Measurements from ENCODE around the gene SMAD6. TPM values are rescaled to one million over a fixed set of nuclear protein-coding genes. Genes with fewer than 3 reads are reported as not detected.

SMAD6 gene
- total and polyA plus RNA-seq, 12 donors: 1.9 to 31.9 (median 7.4) TPM

DNA sequence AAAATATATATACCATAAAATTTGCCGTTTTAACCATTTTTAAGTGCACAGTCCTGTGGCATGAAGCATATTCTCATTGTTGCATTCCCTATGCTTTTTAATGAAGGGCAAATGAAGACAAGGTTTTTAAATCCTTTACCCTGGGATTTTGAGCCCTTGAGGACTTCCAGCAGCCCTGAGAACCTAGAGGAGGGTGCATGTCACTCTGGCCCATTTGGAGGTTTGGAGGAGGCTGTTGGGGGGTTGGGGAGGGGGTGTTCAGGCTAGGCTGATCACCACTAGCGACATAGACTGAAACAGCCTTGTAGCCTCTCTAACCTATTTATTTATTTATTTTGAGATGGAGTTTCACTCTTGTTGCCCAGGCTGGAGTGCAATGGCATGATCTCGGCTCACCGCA is 86.0 kb downstream of the SMAD6 start:
- Histone ChIP-seq H3K4me3 (no peak overlapping the region), H3K27me3 (no peaks in the 10 kb centered on the region), H3K9me3 (replicated peaks in 1 of 3) (no peaks in the 10 kb centered on the region), H3K4me1 (replicated peaks in 1 of 2) (no peaks in the 10 kb centered on the region), H3K27ac (no peak overlapping the region), H3K36me3 (replicated peaks in 1 of 2) (no peaks in the 10 kb centered on the region)
- intact Hi-C loops (cut with DNase I): loop anchor here in 1 of 2 donors (5.0 kb wide), 1 partner anchor 59 kb away; no protein-coding TSS in a partner anchor
- TF ChIP-seq POLR2A (IDR thresholded peaks at IDR 0.05) (no peak), CTCF (IDR thresholded peaks at IDR 0.05) (no peak)
- WGBS, 4 donors: 89 to 97% (median 94%) methylated on average over 3 to 4 of the region's 4 CpGs
- no peak for DNase-seq

- Histone ChIP-seq H3K4me1 (replicated peaks in 1 of 2) (no peaks in the 10 kb centered on the region), H3K27me3 (no peaks in the 10 kb centered on the region), H3K4me3 (no peak overlapping the region), H3K36me3 (replicated peaks in 1 of 2) (no peaks in the 10 kb centered on the region), H3K9me3 (replicated peaks in 1 of 3) (no peaks in the 10 kb centered on the region), H3K27ac (peak overlapping the region in 1 of 5 donors; percentile 34)
- peak in 6 of 7 donors; percentile 41 to 65 (median 58) for DNase-seq
- WGBS, 4 donors: 64 to 76% (median 72%) methylated on average over 5 of the region's 5 CpGs
- intact Hi-C loops (cut with DNase I): loop anchor here in 1 of 2 donors (5.0 kb wide), 1 partner anchor 58 kb away; no protein-coding TSS in a partner anchor
- TF ChIP-seq POLR2A (IDR thresholded peaks at IDR 0.05) (no peak), CTCF (IDR thresholded peaks at IDR 0.05) (peak; percentile 22 to 55 (median 44))
Measured at GRCh38 chr15:66789029-66790025, 87.3 kb downstream of the SMAD6 start.

GRCh38 chr15:66795851-66796250 is 93.8 kb downstream of the SMAD6 start:
- intact Hi-C loops (cut with DNase I): loop anchor here in 1 of 2 donors (5.0 kb wide), 1 partner anchor 41 kb away; no protein-coding TSS in a partner anchor
- 94 to 98% (median 96%) methylated on average over 10 of the region's 10 CpGs for WGBS, 4 donors

More at GRCh38 chr15:66795851-66796250, 93.8 kb downstream of the SMAD6 start:
- Histone ChIP-seq H3K36me3 (replicated peaks in 1 of 2) (no peaks in the 10 kb centered on the region), H3K4me3 (no peak overlapping the region), H3K9me3 (replicated peaks in 1 of 3) (no peaks in the 10 kb centered on the region), H3K27ac (no peak overlapping the region), H3K4me1 (replicated peaks in 1 of 2) (no peaks in the 10 kb centered on the region), H3K27me3 (no peaks in the 10 kb centered on the region)
- no peak for TF ChIP-seq POLR2A (IDR thresholded peaks at IDR 0.05)
- no peak for TF ChIP-seq CTCF (IDR thresholded peaks at IDR 0.05)
- no peak for DNase-seq
